ENCODE data around the gene CFAP90. TPM values are rescaled to one million over a fixed set of nuclear protein-coding genes. Genes with fewer than 3 reads are reported as not detected.

CFAP90 gene
- polyA plus RNA-seq, 1 experiment, result 0.10 TPM

DNA sequence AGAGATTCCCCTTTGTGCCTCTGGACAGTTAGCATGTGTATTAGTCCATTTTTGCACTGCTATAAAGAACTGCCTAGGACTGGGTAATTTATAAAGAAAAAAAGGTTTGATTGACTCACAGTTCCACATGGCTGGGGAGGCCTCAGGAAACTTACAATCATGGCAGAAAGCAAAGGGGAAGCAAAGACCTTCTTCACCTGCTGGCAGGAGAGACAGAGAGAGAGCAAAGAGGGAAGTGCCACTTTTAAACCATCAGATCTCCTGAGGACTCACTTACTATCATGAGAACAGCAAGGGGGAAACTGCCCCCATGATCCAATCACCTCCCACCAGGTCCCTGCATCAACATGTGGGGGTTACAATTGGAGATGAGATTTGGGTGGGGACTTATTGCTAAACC lies 6.0 kb downstream of the CFAP90 start:
- Histone ChIP-seq H3K4me3 (ENCODE audit: low read depth, low read length) (no peak overlapping the region), H3K27me3 (ENCODE audit: control insufficient read depth, insufficient read depth, low read length) (peaks cover 16% of the 10 kb centered on the region), H3K36me3 (ENCODE audit: control insufficient read depth, insufficient read depth, low read length) (no peaks in the 10 kb centered on the region)
- DNase-seq (ENCODE audit: low read depth), result no peak
- ChIA-PET CTCF (no interaction called here), POLR2A (no interaction called here)
- TF ChIP-seq, protein P1, sequence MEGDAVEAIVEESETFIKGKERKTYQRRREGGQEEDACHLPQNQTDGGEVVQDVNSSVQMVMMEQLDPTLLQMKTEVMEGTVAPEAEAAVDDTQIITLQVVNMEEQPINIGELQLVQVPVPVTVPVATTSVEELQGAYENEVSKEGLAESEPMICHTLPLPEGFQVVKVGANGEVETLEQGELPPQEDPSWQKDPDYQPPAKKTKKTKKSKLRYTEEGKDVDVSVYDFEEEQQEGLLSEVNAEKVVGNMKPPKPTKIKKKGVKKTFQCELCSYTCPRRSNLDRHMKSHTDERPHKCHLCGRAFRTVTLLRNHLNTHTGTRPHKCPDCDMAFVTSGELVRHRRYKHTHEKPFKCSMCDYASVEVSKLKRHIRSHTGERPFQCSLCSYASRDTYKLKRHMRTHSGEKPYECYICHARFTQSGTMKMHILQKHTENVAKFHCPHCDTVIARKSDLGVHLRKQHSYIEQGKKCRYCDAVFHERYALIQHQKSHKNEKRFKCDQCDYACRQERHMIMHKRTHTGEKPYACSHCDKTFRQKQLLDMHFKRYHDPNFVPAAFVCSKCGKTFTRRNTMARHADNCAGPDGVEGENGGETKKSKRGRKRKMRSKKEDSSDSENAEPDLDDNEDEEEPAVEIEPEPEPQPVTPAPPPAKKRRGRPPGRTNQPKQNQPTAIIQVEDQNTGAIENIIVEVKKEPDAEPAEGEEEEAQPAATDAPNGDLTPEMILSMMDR (IDR thresholded peaks at IDR 0.05; ENCODE audit: insufficient read depth, low read depth, low read length), result no peak

- TF ChIP-seq, protein P1 (IDR thresholded peaks at IDR 0.05; ENCODE audit: insufficient read depth, low read depth, low read length), result no peak
- ChIA-PET CTCF (no interaction called here), POLR2A (no interaction called here)
- no peak for DNase-seq (ENCODE audit: low read depth)
- Histone ChIP-seq H3K27me3 (ENCODE audit: control insufficient read depth, insufficient read depth, low read length) (peaks cover 4% of the 10 kb centered on the region; the same call in 1 of the 2 replicates), H3K4me3 (ENCODE audit: low read depth, low read length) (no peak overlapping the region), H3K36me3 (ENCODE audit: control insufficient read depth, insufficient read depth, low read length) (no peaks in the 10 kb centered on the region)
Observed at GRCh38 chr5:7842531-7842930, 8.4 kb downstream of the CFAP90 start.

DNA sequence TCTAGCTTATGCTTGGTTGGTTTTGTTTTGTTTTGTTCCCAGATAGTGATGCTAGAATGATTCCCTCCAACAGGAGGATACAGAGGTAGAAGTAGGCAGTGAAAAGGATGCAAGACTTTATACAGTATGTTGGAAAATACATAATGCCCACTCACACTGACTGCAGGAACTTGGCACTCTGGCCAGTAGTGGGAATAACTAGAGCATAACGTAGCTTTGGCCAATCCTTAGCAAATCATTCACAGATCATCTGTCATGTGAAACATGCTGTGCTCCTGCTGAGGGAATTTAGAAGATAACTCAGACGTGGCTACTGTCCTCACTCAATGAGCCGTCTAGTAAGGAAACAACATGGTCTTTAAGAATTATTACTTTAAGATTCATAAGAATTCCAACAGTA lies 13.5 kb downstream of the CFAP90 start:
- no peak overlapping the region for H3K4me3 ChIP-seq (ENCODE audit: low read depth, low read length)
- no peaks in the 10 kb centered on the region for H3K36me3 ChIP-seq (ENCODE audit: control insufficient read depth, insufficient read depth, low read length)
- TF ChIP-seq, protein P1 (IDR thresholded peaks at IDR 0.05; ENCODE audit: insufficient read depth, low read depth, low read length), result no peak
- ChIA-PET POLR2A (no interaction called here), CTCF (interaction anchor here (0.7 to 0.8 kb wide), 2 partner anchors 21 to 1282 kb away, joined by 3 read pairs; no protein-coding TSS in a partner anchor)
- DNase-seq (ENCODE audit: low read depth), result no peak
- H3K27me3 ChIP-seq (ENCODE audit: control insufficient read depth, insufficient read depth, low read length), result no peaks in the 10 kb centered on the region

DNA sequence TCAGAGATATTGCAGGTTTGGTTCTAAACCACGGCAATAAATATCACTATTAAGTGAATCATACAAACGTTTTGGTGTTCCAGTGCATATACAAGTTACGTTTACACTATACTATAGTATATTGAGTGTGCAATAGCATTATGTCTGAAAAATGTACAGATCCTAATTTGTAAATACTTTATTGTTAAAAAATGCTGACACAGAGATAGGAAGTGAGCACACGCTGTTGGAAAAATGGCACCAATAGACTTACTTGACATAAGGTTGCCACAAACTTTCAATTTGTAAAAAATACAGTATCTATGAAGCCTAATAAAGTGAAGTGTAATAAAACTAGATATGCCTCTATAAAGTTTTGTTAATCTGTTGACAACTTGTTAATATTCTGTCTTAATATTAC lies 16.0 kb downstream of the CFAP90 start:
- CTCF ChIA-PET, result no interaction called here
- no peak overlapping the region for H3K4me3 ChIP-seq (ENCODE audit: low read depth, low read length)
- H3K36me3 ChIP-seq (ENCODE audit: control insufficient read depth, insufficient read depth, low read length), result no peaks in the 10 kb centered on the region
- no peak for DNase-seq (ENCODE audit: low read depth)
- TF ChIP-seq, protein P1 (IDR thresholded peaks at IDR 0.05; ENCODE audit: insufficient read depth, low read depth, low read length), result no peak
- H3K27me3 ChIP-seq (ENCODE audit: control insufficient read depth, insufficient read depth, low read length), result no peaks in the 10 kb centered on the region
- POLR2A ChIA-PET, result no interaction called here

DNA sequence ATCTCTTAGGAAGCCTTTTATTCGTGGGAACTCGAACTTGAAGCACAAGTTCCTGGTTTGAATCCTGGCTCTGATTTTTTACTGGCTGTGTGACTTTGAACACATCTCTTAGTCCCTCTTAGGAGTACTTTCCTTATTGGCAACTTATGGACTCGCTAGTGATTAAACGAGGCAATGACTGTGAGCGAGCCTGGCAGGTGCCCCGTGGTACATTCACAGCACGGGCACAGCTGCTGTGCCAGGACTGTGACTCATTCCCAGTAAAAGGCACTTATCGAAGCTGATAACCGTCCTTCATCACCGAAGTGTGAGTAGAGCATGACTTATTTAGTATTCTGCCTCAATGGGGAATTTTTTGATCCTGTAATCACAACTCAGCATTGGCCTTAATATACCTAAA lies 22.7 kb downstream of the CFAP90 start:
- TF ChIP-seq, protein P1 (IDR thresholded peaks at IDR 0.05; ENCODE audit: insufficient read depth, low read depth, low read length), result no peak
- CTCF ChIA-PET, result no interaction called here
- H3K27me3 ChIP-seq (ENCODE audit: control insufficient read depth, insufficient read depth, low read length), result no peaks in the 10 kb centered on the region
- DNase-seq (ENCODE audit: low read depth), result no peak
- H3K4me3 ChIP-seq (ENCODE audit: low read depth, low read length), result no peak overlapping the region
- H3K36me3 ChIP-seq (ENCODE audit: control insufficient read depth, insufficient read depth, low read length), result no peaks in the 10 kb centered on the region
- POLR2A ChIA-PET, result no interaction called here
